Sigmoid colon (tissue), 4 donors: ENCODE measurements around the gene TRPM1.
A peak's percentile ranks its signal among the peaks of the same experiment; 100 is the strongest.

Experiments used
- CTCF ChIP-seq, 4 experiments: fragments of 450-650 bp in 3 of 4; fragments of 200-600 bp in 1 of 4; IDR thresholded peaks; one replicate each; pipeline ENCODE4 v1.5.1; 2016 to 2019; ENCODE audit warnings: antibody characterized with exemption in 4 of 4, mild to moderate bottlenecking in 3 of 4, moderate library complexity in 2 of 4
- POLR2A ChIP-seq, 2 donors: fragments of 450-650 bp; IDR thresholded peaks; one replicate each; pipeline ENCODE4 v1.6.1; 2016; ENCODE audit warnings: antibody characterized with exemption in 2 of 2, mild to moderate bottlenecking in 2 of 2, moderate library complexity in 2 of 2
- POLR2AphosphoS5 ChIP-seq, 4 donors: sonication (generic); formaldehyde crosslinking; IDR thresholded peaks; one replicate each; pipeline ENCODE4 v1.6.1; 2017; ENCODE audit warnings: antibody characterized with exemption in 4 of 4

- TF ChIP-seq POLR2AphosphoS5 (IDR thresholded peaks at IDR 0.05) (no peak), POLR2A (IDR thresholded peaks at IDR 0.05) (no peak), CTCF (IDR thresholded peaks at IDR 0.05) (peak; percentile 21 to 92 (median 78))
Observed at GRCh38 chr15:31128919-31129768, 27.6 kb upstream of the TRPM1 start.
